KMS-11 (cell line): ENCODE data around the gene CTDSP1.

Experiments used
- H2AFZ ChIP-seq: fragments of 200-600 bp; sonication (generic); 2 replicates; pipeline ENCODE4 v1.6.1; 2016; ENCODE audit warnings: antibody characterized with exemption, mixed run types, low read depth
- H3K27ac ChIP-seq: fragments of 200-600 bp; sonication (generic); 2 replicates; pipeline ENCODE4 v1.6.1; 2016; ENCODE audit warnings: mild to moderate bottlenecking, mixed run types
- H3K27me3 ChIP-seq: fragments of 200-600 bp; sonication (generic); 2 replicates; pipeline ENCODE4 v1.6.1; 2017; ENCODE audit warnings: mild to moderate bottlenecking, low read depth, mixed run types, moderate library complexity; ENCODE audit not compliant: insufficient read depth
- H3K36me3 ChIP-seq: fragments of 200-600 bp; sonication (generic); 2 replicates; pipeline ENCODE4 v1.6.1; 2017; ENCODE audit warnings: mild to moderate bottlenecking, mixed run types; ENCODE audit not compliant: insufficient read depth
- H3K4me1 ChIP-seq: fragments of 200-600 bp; sonication (generic); 2 replicates; pipeline ENCODE4 v1.6.1; 2016; ENCODE audit warnings: mild to moderate bottlenecking, low read depth, mixed run types; ENCODE audit not compliant: poor library complexity, severe bottlenecking
- H3K4me2 ChIP-seq: fragments of 200-600 bp; sonication (generic); 2 replicates; pipeline ENCODE4 v1.7.0; 2016; ENCODE audit warnings: mild to moderate bottlenecking, mixed run types
- H3K4me3 ChIP-seq: fragments of 200-600 bp; sonication (generic); IDR thresholded peaks from 2 replicates; pipeline ENCODE4 v1.6.1; 2017; ENCODE audit warnings: low read depth, low read length, mixed read lengths; ENCODE audit not compliant: insufficient read depth
- H3K79me2 ChIP-seq: fragments of 200-600 bp; sonication (generic); 2 replicates; pipeline ENCODE4 v1.6.1; 2016; ENCODE audit warnings: low read depth, mixed run types; ENCODE audit not compliant: insufficient read depth
- H3K9ac ChIP-seq: fragments of 200-600 bp; sonication (generic); 2 replicates; pipeline ENCODE4 v1.6.1; 2016; ENCODE audit warnings: mild to moderate bottlenecking, mixed run types
- H4K20me1 ChIP-seq: fragments of 200-600 bp; sonication (generic); 2 replicates; pipeline ENCODE4 v1.6.1; 2016; ENCODE audit warnings: mild to moderate bottlenecking, mixed run types; ENCODE audit not compliant: insufficient read depth
- CTCF ChIP-seq: fragments of 200-600 bp; sonication (generic); conservative IDR thresholded peaks from 2 replicates; pipeline ENCODE4 v1.6.1; 2017; ENCODE audit warnings: low read depth, mild to moderate bottlenecking, antibody characterized with exemption, low read length, moderate library complexity, mixed read lengths

Gene CTDSP1

GRCh38 chr2:218360453-218360852 lies 39.2 kb upstream of the CTDSP1 start:
- Histone ChIP-seq H3K79me2 (no peaks in the 10 kb centered on the region), H3K4me2 (no peak overlapping the region), H4K20me1 (no peaks in the 10 kb centered on the region), H2AFZ (no peak overlapping the region), H3K36me3 (no peaks in the 10 kb centered on the region), H3K4me1 (peaks cover 20% of the 10 kb centered on the region), H3K27me3 (no peaks in the 10 kb centered on the region), H3K4me3 (no peak overlapping the region), H3K27ac (no peak overlapping the region), H3K9ac (no peak overlapping the region)
- TF ChIP-seq CTCF: no peak

GRCh38 chr2:218362606-218363005 lies 37.1 kb upstream of the CTDSP1 start:
- TF ChIP-seq CTCF: no peak
- Histone ChIP-seq H3K27me3 (no peaks in the 10 kb centered on the region), H3K4me1 (peaks cover 12% of the 10 kb centered on the region), H3K4me2 (no peak overlapping the region), H3K4me3 (no peak overlapping the region), H3K9ac (no peak overlapping the region), H4K20me1 (no peaks in the 10 kb centered on the region), H3K79me2 (no peaks in the 10 kb centered on the region), H3K36me3 (no peaks in the 10 kb centered on the region), H3K27ac (no peak overlapping the region), H2AFZ (no peak overlapping the region)

GRCh38 chr2:218363736-218364135 lies 35.9 kb upstream of the CTDSP1 start:
- no peak overlapping the region for H3K27ac ChIP-seq
- peaks cover 12% of the 10 kb centered on the region for H3K4me1 ChIP-seq
- H4K20me1 ChIP-seq: no peaks in the 10 kb centered on the region
- H3K36me3 ChIP-seq: no peaks in the 10 kb centered on the region
- no peak overlapping the region for H2AFZ ChIP-seq
- no peak overlapping the region for H3K4me3 ChIP-seq
- TF ChIP-seq CTCF: no peak
- H3K79me2 ChIP-seq: no peaks in the 10 kb centered on the region
- H3K27me3 ChIP-seq: no peaks in the 10 kb centered on the region
- H3K9ac ChIP-seq: no peak overlapping the region
- H3K4me2 ChIP-seq: no peak overlapping the region

GRCh38 chr2:218364196-218364595 lies 35.5 kb upstream of the CTDSP1 start:
- Histone ChIP-seq H3K4me1 (peaks cover 8% of the 10 kb centered on the region), H3K27me3 (no peaks in the 10 kb centered on the region), H4K20me1 (no peaks in the 10 kb centered on the region), H3K27ac (no peak overlapping the region), H3K36me3 (no peaks in the 10 kb centered on the region), H3K4me3 (no peak overlapping the region), H3K9ac (no peak overlapping the region), H3K79me2 (no peaks in the 10 kb centered on the region), H2AFZ (no peak overlapping the region), H3K4me2 (no peak overlapping the region)
- TF ChIP-seq CTCF: no peak
